HUES6 (cell line): ENCODE data around the gene ACTN1.

Experiments
- H3K27ac ChIP-seq: 2 replicates; pipeline ENCODE4 v1.7.0; 2013; ENCODE audit warnings: low read depth, mild to moderate bottlenecking, low read length, inconsistent platforms
- H3K27me3 ChIP-seq: 2 replicates; pipeline ENCODE4 v1.6.1; 2013; ENCODE audit warnings: low read length; ENCODE audit not compliant: control insufficient read depth, insufficient read depth
- H3K36me3 ChIP-seq: 2 replicates; pipeline ENCODE4 v1.6.1; 2013; ENCODE audit warnings: low read length; ENCODE audit not compliant: control insufficient read depth, insufficient read depth
- H3K4me1 ChIP-seq: 2 replicates; pipeline ENCODE4 v1.6.1; 2013; ENCODE audit warnings: low read length; ENCODE audit not compliant: control insufficient read depth, insufficient read depth
- H3K4me3 ChIP-seq: 2 replicates; pipeline ENCODE4 v1.5.1; 2013; ENCODE audit warnings: low read depth, low read length
- H3K9ac ChIP-seq: one replicate; pipeline ENCODE4 v1.6.1; 2013; ENCODE audit warnings: mild to moderate bottlenecking, low read length
- H3K9me3 ChIP-seq: 2 replicates; pipeline ENCODE4 v1.6.1; 2013; ENCODE audit warnings: low read depth, low read length; ENCODE audit not compliant: control insufficient read depth, insufficient read depth

The ACTN1 gene

DNA sequence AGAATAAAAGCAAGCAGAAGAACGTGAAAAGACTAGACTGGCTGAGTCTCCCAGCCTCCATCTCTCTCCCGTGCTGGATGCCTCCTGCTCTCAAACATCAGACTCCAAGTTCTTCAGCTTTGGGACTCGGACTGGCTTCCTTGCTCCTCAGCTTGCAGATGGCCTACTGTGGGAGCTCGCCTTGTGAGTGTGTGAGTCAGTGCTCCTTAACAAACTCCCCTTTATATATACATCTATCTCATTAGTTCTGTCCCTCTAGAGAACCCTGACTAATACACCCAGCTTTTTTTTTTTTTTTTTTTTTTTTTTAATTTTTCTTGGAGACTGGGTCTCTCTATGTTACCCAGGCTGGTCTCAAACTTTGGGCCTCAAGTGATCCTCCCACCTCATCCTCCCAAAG is 46.9 kb downstream of the ACTN1 start:
- no peaks in the 10 kb centered on the region for H3K27me3 ChIP-seq
- peaks cover 3% of the 10 kb centered on the region; the same call in 1 of the 2 replicates for H3K36me3 ChIP-seq
- H3K4me3 ChIP-seq, result no peak overlapping the region
- H3K27ac ChIP-seq, result no peak overlapping the region
- H3K9ac ChIP-seq, result no peak overlapping the region
- no peaks in the 10 kb centered on the region for H3K9me3 ChIP-seq
- peaks cover 42% of the 10 kb centered on the region for H3K4me1 ChIP-seq

- H3K9me3 ChIP-seq, result peaks cover 1% of the 10 kb centered on the region; the same call in 1 of the 2 replicates
- no peak overlapping the region for H3K9ac ChIP-seq
- H3K4me3 ChIP-seq, result no peak overlapping the region
- no peaks in the 10 kb centered on the region for H3K27me3 ChIP-seq
- peaks cover 38% of the 10 kb centered on the region for H3K4me1 ChIP-seq
- H3K27ac ChIP-seq, result no peak overlapping the region
- H3K36me3 ChIP-seq, result peaks cover 4% of the 10 kb centered on the region; the same call in 1 of the 2 replicates
These were observed 47.5 kb downstream of the ACTN1 start for GRCh38 chr14:68931474-68932051.

GRCh38 chr14:68931063-68931462 is 48.0 kb downstream of the ACTN1 start:
- H3K9me3 ChIP-seq, result peaks cover 6% of the 10 kb centered on the region; the same call in 1 of the 2 replicates
- H3K27me3 ChIP-seq, result no peaks in the 10 kb centered on the region
- H3K27ac ChIP-seq, result no peak overlapping the region
- H3K9ac ChIP-seq, result no peak overlapping the region
- peaks cover 8% of the 10 kb centered on the region; the same call in 1 of the 2 replicates for H3K36me3 ChIP-seq
- no peak overlapping the region for H3K4me3 ChIP-seq
- H3K4me1 ChIP-seq, result peaks cover 33% of the 10 kb centered on the region

DNA sequence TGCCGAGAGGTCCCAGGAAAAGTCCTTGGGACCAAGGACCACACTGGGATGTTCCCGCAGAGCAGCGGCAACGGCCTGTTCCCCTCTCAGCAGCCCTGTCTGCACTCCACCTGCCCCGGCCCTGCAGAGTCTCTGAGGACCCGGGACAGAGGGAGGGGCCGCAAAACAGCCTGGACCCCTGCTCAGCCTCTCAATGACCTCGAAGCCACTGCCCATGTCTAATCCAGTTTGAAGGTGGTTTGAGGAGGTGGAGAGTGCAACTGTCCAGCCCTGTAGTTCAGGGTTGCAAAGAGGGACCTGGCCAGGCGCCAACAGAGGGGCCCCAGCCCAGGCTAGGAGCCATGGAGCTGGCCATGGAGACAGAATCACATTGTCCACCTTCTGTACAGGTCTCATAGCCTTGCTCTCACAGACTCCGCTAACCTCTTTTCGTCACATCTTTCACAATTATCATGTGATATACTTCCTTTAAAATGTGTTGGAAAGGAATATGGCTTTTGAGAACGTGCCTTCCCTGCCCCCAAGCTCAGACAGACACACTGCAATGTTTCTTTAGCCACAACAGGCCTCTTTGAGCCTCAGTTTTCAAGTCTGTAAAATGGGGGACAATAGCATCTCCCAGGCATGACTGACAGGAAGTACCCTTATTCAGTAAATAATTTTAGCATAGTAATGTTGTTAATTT is 49.3 kb downstream of the ACTN1 start:
- Histone ChIP-seq H3K9ac (no peak overlapping the region), H3K4me1 (peaks cover 29% of the 10 kb centered on the region), H3K4me3 (no peak overlapping the region), H3K27me3 (no peaks in the 10 kb centered on the region), H3K36me3 (peaks cover 19% of the 10 kb centered on the region), H3K27ac (no peak overlapping the region), H3K9me3 (peaks cover 7% of the 10 kb centered on the region; the same call in 1 of the 2 replicates)

GRCh38 chr14:68928770-68929550 is 50.1 kb downstream of the ACTN1 start:
- Histone ChIP-seq H3K4me3 (no peak overlapping the region), H3K9ac (no peak overlapping the region), H3K36me3 (peaks cover 26% of the 10 kb centered on the region), H3K27ac (no peak overlapping the region), H3K4me1 (peaks cover 37% of the 10 kb centered on the region), H3K9me3 (peaks cover 7% of the 10 kb centered on the region; the same call in 1 of the 2 replicates), H3K27me3 (no peaks in the 10 kb centered on the region)

DNA sequence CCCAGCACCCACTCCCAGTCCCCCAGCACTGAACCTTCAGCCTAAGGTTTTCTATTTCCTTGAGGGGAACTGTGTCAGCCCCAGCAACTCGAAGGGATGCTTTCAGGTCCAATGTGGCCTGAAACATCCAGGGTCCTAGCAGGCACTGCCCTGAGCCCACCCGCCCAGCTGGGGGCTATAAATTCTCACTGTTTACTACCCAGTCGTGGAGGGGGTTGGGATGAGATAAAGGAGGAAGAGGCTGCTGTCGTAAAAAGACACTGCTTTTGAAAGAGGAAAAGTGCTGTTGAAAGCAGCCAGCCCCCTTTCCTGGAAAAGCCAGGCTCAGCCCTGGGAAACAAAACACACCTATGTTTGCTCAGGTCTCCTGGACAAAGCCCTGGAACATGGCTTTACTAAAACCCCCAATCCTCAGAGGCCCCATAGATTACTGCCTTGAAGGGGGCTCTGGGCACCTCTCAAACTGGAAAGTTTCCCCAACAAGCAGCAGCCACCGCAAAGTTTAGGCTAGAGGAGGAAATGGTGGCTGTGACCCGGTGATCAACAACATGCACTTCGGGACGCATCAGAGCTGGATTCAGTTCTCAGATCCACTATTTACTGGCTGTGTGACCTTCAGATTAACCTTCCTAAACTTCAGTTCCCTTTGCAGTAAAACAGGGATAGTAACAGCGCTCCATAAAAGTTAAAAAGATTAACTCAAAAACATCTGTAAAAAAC is 51.0 kb downstream of the ACTN1 start:
- peaks cover 38% of the 10 kb centered on the region for H3K4me1 ChIP-seq
- peak overlapping the region; percentile 21 for H3K9ac ChIP-seq
- peak overlapping the region; percentile 51; the same call in 1 of the 2 replicates for H3K27ac ChIP-seq
- no peaks in the 10 kb centered on the region for H3K27me3 ChIP-seq
- peaks cover 7% of the 10 kb centered on the region; the same call in 1 of the 2 replicates for H3K9me3 ChIP-seq
- peaks cover 34% of the 10 kb centered on the region for H3K36me3 ChIP-seq
- H3K4me3 ChIP-seq, result no peak overlapping the region

DNA sequence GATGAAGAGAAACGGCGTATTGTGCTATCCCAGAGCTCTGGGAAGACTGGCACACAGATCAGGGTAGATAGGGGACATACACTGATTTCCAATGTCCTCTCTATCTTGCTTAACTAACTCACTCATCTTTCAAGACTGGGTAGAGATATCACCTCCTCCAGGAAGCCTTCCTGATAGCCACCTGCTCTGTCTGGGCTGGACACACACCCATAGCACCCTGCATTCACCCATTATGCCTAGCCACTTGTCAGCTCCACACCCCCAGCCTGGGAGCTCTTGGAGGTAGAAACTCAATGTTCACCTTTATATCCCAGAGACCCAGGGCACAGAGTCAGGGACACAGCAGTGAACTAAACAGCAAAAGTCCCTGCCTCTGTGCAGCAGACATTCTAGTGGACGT is 52.0 kb downstream of the ACTN1 start:
- H3K27ac ChIP-seq, result no peak overlapping the region
- H3K9me3 ChIP-seq, result peaks cover 7% of the 10 kb centered on the region; the same call in 1 of the 2 replicates
- no peaks in the 10 kb centered on the region for H3K27me3 ChIP-seq
- no peak overlapping the region for H3K9ac ChIP-seq
- H3K36me3 ChIP-seq, result peaks cover 44% of the 10 kb centered on the region
- peaks cover 43% of the 10 kb centered on the region for H3K4me1 ChIP-seq
- H3K4me3 ChIP-seq, result no peak overlapping the region

DNA sequence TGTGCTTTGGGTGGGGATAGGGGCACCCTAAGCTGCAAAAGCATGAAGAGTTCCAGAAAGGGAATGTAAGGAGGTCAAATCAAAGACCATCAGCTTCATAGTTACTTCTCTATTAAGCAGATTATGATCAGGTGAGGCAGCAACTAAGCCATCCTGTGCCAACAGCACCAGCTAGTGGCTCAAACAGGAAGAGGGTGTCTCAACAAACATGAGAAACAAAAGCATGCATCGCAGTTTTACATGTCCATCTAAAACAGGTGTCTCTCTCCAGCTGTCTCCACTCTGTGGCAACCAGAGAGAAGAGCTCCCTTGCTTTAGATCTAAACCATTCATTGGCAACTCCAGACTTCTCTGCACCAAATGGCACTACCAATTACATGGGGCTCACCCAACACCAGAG is 52.9 kb downstream of the ACTN1 start:
- Histone ChIP-seq H3K4me3 (no peak overlapping the region), H3K9me3 (peaks cover 7% of the 10 kb centered on the region; the same call in 1 of the 2 replicates), H3K4me1 (peaks cover 47% of the 10 kb centered on the region), H3K27me3 (no peaks in the 10 kb centered on the region), H3K27ac (no peak overlapping the region), H3K9ac (no peak overlapping the region), H3K36me3 (peaks cover 51% of the 10 kb centered on the region)

GRCh38 chr14:68925373-68925772 is 53.7 kb downstream of the ACTN1 start:
- H3K9me3 ChIP-seq, result peaks cover 7% of the 10 kb centered on the region; the same call in 1 of the 2 replicates
- no peaks in the 10 kb centered on the region for H3K27me3 ChIP-seq
- H3K27ac ChIP-seq, result no peak overlapping the region
- H3K4me3 ChIP-seq, result no peak overlapping the region
- no peak overlapping the region for H3K9ac ChIP-seq
- H3K4me1 ChIP-seq, result peaks cover 47% of the 10 kb centered on the region
- peaks cover 60% of the 10 kb centered on the region for H3K36me3 ChIP-seq

DNA sequence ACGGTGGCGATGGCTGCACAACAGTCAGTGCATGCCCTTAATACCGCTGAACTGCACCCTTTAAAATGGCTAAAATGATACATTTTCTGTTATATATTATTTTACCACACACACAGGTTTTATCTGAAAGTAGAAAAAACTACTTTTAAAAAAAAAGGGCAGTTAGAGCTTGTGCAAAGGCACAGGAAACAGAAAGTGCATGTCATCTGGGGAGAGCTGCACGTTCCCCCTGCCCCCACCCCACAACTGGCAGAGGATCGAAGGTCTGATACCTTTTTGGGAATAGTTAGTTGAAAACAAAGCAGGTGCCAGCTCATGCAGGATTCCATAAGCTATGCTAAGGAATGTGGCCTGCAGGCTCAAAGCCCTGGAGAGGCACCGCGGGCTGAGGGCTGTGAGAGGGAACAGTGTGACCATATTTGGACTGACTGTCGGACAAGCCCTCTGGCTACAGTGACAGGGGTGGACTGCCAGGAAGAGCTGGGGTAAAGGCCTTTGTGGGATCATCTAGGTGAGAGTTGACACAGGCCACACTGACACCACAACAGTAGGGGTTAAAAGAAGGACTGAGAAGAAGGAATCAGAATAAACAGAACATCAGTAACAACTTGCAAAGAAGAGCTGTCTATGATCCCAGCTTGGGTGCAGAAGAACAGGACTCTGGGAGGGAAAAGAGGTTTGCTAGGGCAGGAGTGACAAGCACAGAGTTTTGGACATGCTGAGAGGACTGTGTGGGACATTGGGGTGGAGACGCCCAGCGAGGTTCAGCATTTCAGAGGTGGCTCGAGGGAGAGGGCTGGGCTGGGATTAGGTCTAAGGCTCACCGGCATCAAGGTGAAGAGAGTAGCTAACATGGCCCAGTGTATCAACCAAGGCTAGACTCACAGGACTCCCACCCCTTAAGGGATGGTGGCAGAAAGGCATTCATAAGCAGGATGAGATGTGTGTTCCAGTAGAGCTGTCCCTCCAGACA is 54.6 kb downstream of the ACTN1 start:
- Histone ChIP-seq H3K4me1 (peaks cover 47% of the 10 kb centered on the region), H3K36me3 (peaks cover 66% of the 10 kb centered on the region), H3K9me3 (peaks cover 7% of the 10 kb centered on the region; the same call in 1 of the 2 replicates), H3K4me3 (no peak overlapping the region), H3K9ac (peak overlapping the region; percentile 60), H3K27ac (peak overlapping the region; percentile 44; the same call in 1 of the 2 replicates), H3K27me3 (no peaks in the 10 kb centered on the region)
